ENCODE measurements around the gene CCDC91.

DNA sequence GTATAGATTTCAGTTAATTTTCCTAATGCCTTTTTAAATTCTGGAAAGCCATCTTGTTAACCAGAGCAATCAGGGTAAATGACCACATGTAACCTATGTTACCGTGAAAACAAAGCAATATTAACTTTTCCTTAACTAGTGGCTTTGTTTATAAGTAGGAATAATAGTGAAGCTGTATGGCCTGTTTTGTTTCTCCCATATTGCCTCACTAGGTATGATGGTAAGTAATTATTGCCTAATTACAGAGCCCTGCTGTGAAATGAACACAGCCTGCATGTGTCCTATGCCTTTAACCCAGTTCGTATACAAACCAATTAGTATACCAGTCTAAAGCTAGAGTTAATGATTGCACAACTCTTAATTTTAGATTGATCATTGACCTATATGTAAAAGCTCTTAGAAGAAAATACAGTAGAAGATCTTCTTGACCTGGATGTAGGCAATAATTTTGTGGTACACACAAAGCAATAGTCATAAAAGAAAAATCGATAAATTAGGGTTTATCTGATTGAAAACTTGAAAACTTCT is 249.9 kb downstream of the CCDC91 start:
- TF ChIP-seq POLR2A (IDR thresholded peaks at IDR 0.05) = no peak
- TF ChIP-seq, protein P1, sequence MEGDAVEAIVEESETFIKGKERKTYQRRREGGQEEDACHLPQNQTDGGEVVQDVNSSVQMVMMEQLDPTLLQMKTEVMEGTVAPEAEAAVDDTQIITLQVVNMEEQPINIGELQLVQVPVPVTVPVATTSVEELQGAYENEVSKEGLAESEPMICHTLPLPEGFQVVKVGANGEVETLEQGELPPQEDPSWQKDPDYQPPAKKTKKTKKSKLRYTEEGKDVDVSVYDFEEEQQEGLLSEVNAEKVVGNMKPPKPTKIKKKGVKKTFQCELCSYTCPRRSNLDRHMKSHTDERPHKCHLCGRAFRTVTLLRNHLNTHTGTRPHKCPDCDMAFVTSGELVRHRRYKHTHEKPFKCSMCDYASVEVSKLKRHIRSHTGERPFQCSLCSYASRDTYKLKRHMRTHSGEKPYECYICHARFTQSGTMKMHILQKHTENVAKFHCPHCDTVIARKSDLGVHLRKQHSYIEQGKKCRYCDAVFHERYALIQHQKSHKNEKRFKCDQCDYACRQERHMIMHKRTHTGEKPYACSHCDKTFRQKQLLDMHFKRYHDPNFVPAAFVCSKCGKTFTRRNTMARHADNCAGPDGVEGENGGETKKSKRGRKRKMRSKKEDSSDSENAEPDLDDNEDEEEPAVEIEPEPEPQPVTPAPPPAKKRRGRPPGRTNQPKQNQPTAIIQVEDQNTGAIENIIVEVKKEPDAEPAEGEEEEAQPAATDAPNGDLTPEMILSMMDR (IDR thresholded peaks at IDR 0.05) = no peak
